NCI-H2081 (cell line): ENCODE data around the gene RGS16.

ENCODE experiments used
- DNase-seq, 2 experiments: peaks; one replicate each; lab custom pipeline; 2025; lab: John Stamatoyannopoulos, UW

Gene RGS16

GRCh38 chr1:182608845-182609610 lies 4.8 kb upstream of the RGS16 start:
- peak in 1 of 2 experiments; percentile 14 for DNase-seq

- DNase-seq = no peak
Measured at GRCh38 chr1:182608236-182608635, 4.0 kb upstream of the RGS16 start.

DNA sequence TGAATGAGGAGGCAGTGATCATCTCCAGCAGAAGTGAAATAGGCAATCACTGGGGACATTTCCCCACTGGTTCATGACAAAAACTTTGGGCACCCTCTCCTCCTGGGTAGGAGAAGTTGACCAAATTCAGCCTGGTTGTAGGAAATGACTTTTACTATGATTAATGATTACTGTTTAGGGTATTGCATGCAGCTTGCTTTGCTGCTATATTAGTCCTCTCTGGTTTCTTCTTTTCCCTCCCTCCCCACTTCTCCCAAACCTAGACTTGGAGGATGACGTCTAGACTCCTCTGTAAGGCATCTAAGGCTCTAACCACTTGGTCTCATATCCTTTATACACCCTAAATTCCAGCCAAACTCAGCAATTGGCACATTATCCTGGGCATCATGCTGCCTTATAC lies 3.4 kb upstream of the RGS16 start:
- DNase-seq = no peak

GRCh38 chr1:182603646-182604174 lies 479 bp downstream of the RGS16 start:
- peak; percentile 56 to 67 for DNase-seq

- DNase-seq = peak in 1 of 2 experiments; percentile 21
Measured at GRCh38 chr1:182602935-182603645, 1.1 kb downstream of the RGS16 start.

DNA sequence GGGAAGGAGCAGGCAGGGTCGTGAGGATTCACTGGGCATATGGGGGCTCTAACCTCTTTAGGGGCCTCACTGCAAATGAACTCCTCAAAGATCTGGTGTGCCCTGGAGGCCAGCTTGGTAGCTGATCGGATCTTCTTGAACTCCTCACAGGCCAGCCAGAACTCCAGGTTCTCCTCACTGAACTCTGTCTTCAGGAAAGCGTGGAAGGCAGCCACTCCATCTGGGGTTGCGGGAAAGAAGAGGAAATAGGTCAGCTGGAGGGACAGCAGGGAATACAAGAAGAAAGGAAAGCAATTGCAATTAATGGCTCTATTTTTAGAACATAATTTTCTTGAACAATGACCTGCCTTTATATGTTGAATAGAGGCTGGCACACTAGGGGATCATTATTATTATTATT lies 2.3 kb downstream of the RGS16 start:
- peak; percentile 41 to 56 for DNase-seq

DNA sequence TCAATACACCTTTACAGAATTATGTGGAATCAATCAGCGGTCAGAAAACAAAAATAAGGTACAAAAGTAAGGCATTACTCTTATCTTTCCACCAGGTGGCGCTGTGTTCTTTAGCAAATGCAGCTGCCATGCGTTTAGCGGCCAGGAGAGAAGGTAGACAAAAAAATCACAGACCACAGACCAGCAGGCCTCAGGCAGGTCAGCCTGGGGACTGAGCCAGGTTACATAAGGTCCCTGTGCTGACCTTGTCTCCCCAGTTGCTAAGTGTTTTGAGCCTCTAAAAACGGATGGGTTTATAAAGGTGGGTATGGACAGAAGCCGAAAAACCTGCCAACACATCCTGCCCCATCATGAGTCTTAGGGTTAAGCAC lies 2.8 kb downstream of the RGS16 start:
- DNase-seq = peak; percentile 81 to 92

DNA sequence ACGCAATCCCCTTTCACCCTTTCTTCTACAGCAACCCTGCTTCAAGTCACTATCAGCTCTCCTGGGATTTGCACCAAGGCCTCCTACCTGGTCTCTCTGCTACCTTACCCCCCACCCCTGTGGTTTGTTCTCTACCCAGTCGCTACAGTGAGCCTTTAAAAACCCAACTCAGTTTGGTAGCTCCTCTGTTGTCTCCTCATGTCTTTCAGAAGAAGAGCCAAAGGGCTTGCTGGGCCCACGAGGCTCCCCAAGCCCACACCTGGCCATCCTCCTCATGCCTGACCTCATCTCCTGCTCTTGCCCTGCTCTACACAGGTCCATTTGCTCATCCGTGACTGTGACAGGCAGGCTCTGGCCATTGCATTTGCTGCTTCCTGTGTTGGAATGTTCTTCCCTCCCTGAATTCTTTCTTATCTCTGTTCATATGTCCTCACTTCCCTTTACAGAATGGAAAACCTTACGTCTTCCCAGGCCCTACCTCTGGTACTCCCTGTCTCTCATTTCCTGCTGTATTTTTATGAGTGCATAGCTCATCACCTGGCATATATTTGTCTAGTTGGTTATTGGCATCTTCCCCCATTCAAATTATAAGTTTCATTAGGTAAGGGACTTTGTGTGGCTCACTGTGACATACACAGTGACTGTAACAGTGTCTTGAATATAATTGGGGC lies 3.3 kb downstream of the RGS16 start:
- no peak for DNase-seq

DNA sequence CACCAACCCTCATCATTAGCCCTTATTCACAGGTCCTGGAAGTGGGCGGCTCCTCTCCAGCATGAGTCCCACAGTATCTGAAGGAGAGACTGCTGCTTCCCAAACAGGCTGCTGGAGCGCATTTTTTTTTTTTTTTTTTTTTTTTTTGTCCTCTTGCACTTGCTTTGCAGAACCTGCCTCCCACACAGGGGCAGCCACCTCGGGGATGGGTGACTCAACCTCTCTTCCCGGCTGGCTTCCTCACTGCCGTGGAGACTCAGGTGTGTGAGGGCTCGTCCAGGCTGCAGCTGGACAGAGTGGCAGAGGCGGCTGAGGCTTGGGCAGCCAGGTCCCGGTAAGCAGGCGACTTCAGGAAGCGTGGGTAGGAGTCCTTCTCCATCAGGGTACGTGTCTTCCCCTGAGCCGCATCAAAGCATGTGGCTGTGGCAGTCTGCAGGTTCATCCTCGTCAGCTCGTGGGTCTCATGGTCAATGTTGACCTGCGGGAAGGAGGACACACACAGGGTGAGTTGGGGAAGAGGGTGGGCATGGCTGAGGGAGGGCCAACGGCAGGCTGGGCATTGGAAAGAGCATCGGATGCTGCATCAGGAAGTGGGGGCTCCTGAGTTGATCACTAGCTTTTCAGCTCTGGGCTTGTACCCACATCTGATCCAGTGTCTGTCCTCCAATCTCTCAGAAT lies 4.0 kb downstream of the RGS16 start:
- DNase-seq = no peak

DNA sequence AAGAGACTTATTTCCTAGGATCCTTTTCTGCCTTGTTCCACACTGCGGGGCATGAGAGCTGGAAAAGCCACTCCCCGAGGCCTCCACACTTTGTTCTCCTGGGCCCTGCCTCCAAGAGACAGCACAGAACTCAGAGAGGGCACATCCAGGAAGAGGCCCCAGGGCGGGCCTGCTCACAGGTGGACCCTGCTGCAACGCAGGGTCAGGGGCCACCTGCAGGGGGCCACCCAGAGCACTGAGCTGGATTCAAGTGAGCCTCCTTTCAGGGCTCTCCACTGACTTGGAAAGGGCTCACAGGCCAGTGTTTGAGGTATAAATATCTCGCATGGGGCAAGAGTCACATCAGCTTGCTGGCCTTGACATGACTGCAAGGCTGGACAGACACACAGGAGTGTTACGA lies 4.8 kb downstream of the RGS16 start:
- no peak for DNase-seq

- DNase-seq = no peak
Measured at GRCh38 chr1:182598296-182598695, 5.9 kb downstream of the RGS16 start.

GRCh38 chr1:182596934-182597333 lies 7.3 kb downstream of the RGS16 start:
- no peak for DNase-seq

DNA sequence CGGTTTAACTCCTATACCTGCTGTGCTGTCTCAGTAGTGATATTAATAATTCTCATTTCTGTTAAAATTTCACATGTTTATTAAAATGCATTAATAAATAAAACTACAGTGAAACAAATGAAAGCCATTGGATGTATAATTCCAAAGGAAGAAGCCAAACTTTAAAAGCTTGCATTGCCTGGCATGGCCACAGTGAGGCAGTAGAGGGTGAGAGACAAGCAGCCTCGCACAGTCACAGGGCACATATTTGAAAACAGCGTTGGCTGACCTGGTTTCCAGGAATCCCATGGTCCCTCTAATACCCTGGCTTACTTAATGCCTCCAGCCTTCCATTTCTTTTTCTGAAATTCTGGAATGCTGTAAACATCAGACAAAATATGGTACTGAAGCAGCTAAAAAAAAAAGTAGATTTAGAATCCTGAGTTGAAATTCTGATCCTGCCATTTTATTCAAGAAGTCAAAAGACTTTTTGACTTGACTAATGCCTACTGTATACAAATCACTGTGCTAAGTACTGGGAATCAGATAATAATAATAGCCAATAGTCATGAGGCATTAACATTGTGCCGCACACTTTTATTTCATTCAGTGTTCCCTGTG lies 8.4 kb downstream of the RGS16 start:
- peak; percentile 58 to 59 for DNase-seq

DNA sequence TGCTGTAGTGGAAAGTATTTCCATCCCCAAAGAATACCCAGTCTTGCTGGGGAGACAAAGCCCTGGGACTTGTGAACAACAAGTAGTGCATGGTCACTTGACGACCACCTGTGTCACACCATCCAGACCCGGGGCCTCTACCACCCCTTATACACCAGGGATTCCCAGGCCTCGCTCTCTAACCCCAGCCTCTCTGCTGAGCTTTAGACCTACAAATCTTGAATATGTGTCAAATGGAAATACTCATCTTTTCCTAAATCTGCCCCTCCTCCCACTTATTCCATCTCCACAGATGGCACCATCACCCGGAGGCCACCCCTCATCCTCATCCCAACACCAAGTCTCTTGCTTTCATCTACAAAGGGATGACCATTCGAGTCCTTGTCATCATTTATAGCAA lies 14.3 kb downstream of the RGS16 start:
- DNase-seq = no peak

GRCh38 chr1:182589520-182589919 lies 14.7 kb downstream of the RGS16 start:
- no peak for DNase-seq

DNA sequence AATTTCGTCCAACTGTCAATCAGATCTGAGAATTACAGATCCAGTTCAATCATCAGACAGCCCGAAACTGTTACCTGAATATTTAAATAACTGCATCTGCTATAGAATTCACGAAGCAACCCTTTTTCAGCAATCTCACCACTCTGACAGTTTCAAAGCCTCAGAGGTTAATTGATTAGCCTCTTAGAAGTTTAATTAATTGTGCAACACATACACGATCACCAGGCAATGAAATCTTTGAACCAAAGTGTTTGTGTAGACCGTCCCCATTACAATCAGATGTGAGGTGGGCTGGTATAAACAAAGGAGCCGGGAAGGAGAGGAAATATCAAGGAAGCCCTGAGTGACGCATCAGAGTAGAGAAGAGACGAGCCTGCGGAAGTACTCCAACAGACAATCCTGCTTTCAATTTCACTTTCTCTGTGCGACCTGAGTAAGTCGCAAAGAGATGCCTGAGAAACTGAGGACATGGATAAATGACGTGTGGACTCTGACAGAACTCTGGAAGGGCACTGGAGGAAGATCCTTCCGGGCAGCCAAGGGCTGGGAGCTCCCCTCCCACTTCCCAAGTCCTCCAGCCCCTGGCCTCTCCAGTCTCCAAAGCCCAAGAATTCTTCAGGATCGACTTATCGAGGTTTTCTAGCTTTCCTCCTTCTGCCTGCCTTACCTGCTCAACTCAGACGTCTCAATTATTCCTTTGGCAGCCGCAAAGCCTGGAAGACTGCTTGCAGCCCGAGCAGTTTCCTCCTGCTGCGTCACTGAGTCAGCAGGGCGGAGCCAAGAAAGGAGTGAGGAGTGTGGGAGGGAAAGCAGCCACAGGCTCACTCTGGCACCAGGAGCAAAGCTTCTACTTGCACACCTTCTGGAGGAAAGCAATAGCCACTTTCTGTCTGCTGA lies 15.4 kb downstream of the RGS16 start, which contains the start of gene RNASEL:
TSS of gene RNASEL (minus strand) at position 757 of the 897 bp plus-strand sequence. CDS start 2,450 bp downstream, outside the sequence.
- DNase-seq = no peak

DNA sequence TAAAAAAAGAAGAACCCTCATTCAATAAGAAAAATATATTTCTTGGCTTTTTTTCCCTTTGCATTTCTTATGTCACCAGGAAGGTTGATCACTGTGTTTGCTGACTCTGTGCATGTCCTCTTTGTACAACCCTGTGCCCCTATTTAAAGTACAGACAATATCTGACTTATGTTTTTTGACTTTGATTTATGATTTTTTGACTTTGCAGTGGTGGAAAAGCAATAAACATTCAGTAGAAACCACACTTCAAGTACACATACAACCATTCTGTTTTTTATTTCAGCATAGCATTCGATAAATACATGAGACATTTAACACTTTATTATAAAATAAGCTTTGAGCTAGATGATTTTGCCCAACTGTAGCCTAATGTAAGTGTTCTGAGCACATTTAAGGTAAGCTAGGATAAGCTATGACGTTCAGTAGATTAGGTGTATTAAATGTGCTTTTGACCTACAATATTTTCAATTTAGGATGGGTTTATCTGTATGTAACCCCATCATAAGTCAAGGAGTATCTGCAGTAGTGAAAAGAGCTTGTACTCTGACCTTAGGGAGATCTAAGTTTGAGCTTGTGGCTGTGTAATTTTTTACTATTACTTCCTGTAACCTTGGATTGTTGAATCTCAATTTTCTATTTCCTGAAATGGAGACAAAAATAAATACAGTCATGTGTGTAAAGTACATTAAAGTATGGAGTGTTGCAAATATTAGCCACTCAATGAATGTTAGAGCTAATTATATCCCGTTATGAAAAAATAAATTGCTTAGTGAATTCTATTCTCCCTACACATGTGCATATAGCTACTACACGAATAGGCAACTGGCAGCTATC lies 16.3 kb downstream of the RGS16 start:
- no peak for DNase-seq

DNA sequence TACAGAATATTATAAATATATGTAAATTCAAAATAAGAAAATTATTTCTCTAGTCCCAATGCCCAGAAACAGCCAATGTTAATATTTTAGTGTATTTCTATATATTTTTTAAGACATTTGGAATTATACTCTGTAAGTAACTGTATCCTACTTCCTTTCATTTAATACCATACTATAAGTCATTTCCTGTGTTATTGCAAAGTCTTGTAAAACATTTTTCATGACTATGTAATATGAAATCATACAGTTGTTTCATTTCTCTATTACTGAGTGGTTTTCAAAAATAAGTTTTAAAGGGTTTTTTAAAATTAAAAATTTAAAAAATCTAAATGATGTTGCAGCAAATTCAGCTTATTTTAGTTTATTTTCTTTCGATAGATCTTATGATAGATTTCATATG lies 17.1 kb downstream of the RGS16 start:
- DNase-seq = no peak

- DNase-seq = no peak
Measured at GRCh38 chr1:182586380-182586779, 17.8 kb downstream of the RGS16 start.

DNA sequence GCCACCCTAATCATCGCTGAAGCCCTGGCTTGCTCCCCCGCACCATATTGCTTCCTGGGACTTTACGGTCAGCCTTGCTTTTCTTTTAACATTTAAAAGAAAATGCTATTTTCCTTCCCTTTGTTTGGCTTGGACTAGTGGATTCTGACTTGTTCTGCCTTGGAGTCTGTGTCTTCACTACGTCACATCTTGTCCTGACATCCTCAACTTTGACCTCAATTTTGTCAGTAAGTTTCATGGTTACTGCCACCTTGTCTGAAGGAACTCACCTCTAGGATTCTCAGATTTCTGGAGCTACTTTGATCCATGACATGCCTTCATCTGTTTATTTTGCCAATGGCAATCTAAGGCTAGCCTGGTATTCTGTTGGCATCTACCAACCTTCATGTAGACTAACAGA lies 19.4 kb downstream of the RGS16 start:
- DNase-seq = no peak
